Fibroblast of lung (primary cell): ENCODE results near the gene DRD2. TPM values are rescaled to one million over a fixed set of nuclear protein-coding genes. Genes with fewer than 3 reads are reported as not detected.

Experiments
- DNase-seq, 2 donors: peaks; one replicate each; pipeline versions ENCODE4 v3.0.0 to v3.0.0-alpha.2; 2010; ENCODE audit warnings: low read depth in 2 of 2
- H2AFZ ChIP-seq: 2 replicates; pipeline ENCODE4 v1.5.1; 2012; ENCODE audit warnings: low read length, control low read depth, inconsistent platforms
- H3K27ac ChIP-seq: 2 replicates; pipeline ENCODE4 v1.5.1; 2011; ENCODE audit warnings: low read length, control low read depth; ENCODE audit not compliant: insufficient read depth
- H3K27me3 ChIP-seq: 2 replicates; pipeline ENCODE4 v1.5.1; 2011; ENCODE audit warnings: mild to moderate bottlenecking, low read length; ENCODE audit not compliant: control insufficient read depth, insufficient read depth
- H3K36me3 ChIP-seq: 2 replicates; pipeline ENCODE4 v1.5.1; 2011; ENCODE audit warnings: low read length; ENCODE audit not compliant: control insufficient read depth, insufficient read depth
- H3K4me1 ChIP-seq: 2 replicates; pipeline ENCODE4 v1.5.1; 2011; ENCODE audit warnings: low read length; ENCODE audit not compliant: control insufficient read depth, insufficient read depth; ENCODE audit errors: extremely low read depth
- H3K4me2 ChIP-seq: 2 replicates; pipeline ENCODE4 v1.5.1; 2011; ENCODE audit warnings: low read length, control low read depth; ENCODE audit not compliant: insufficient read depth; ENCODE audit errors: extremely low read depth
- H3K4me3 ChIP-seq, 4 experiments: fragments of 200-600 bp in 1 of 4; sonication (generic) in 1 of 4; replicated peaks in 1 of 4; 2 replicates each; pipeline ENCODE4 v1.5.1; 2011 to 2016; ENCODE audit warnings: low read length in 4 of 4, low read depth in 3 of 4, mild to moderate bottlenecking in 3 of 4, control low read depth in 2 of 4, inconsistent platforms in 1 of 4, mixed read lengths in 1 of 4; ENCODE audit not compliant: insufficient read depth in 1 of 4; ENCODE audit errors: control extremely low read depth in 1 of 4
- H3K79me2 ChIP-seq: 2 replicates; pipeline ENCODE4 v1.5.1; 2012; ENCODE audit warnings: mild to moderate bottlenecking, low read length, inconsistent platforms; ENCODE audit not compliant: control insufficient read depth, insufficient read depth
- H3K9ac ChIP-seq: 2 replicates; pipeline ENCODE4 v1.5.1; 2011; ENCODE audit warnings: mild to moderate bottlenecking, low read length, control low read depth; ENCODE audit not compliant: insufficient read depth
- H3K9me3 ChIP-seq: 2 replicates; pipeline ENCODE4 v1.5.1; 2012; ENCODE audit warnings: low read depth, low read length; ENCODE audit not compliant: control insufficient read depth, insufficient read depth
- H4K20me1 ChIP-seq: 2 replicates; pipeline ENCODE4 v1.5.1; 2011; ENCODE audit warnings: low read length; ENCODE audit not compliant: control insufficient read depth, insufficient read depth; ENCODE audit errors: extremely low read depth
- CTCF ChIP-seq, 2 donors: IDR thresholded peaks in 1 of 2; conservative IDR thresholded peaks in 1 of 2; 1 replicate in 1 of 2; 2 replicates in 1 of 2; pipeline ENCODE4 v1.5.1; 2011 to 2012; ENCODE audit warnings: low read length in 2 of 2, control low read depth in 1 of 2, inconsistent platforms in 1 of 2, low read depth in 1 of 2, mild to moderate bottlenecking in 1 of 2
- EZH2 ChIP-seq: IDR thresholded peaks from 2 replicates; pipeline ENCODE4 v1.5.1; 2012; ENCODE audit warnings: low read length, control low read depth, mild to moderate bottlenecking; ENCODE audit errors: missing control alignments
- polyA plus RNA-seq, 2 donors: library from polyadenylated mRNA; depleted of rRNA in 1 of 2; stranded (reverse) in 1 of 2; unstranded in 1 of 2; fragments of >200 nt; gene quantifications; 2 replicates each; pipeline ENCODE4 v1.2.1, GENCODE V29; 2011 to 2012; ENCODE audit warnings: missing spikeins in 1 of 2
- total RNA-seq: library from RNA; depleted of rRNA; stranded (reverse); fragments of >200 nt; gene quantifications from 2 replicates; pipeline ENCODE4 v1.2.1, GENCODE V29; 2014

Gene DRD2
- total and polyA plus RNA-seq, 2 donors (not counting 1 experiment from before 2014, with no cell fraction given): not detected

GRCh38 chr11:113472471-113472870, 2.7 kb downstream of the DRD2 start:
- peaks cover 4% of the 10 kb centered on the region for H3K27me3 ChIP-seq
- H3K27ac ChIP-seq: no peak overlapping the region
- no peak overlapping the region for H2AFZ ChIP-seq
- no peaks in the 10 kb centered on the region for H3K4me1 ChIP-seq
- no peaks in the 10 kb centered on the region for H3K9me3 ChIP-seq
- H3K79me2 ChIP-seq: no peaks in the 10 kb centered on the region
- no peak overlapping the region for H3K4me3 ChIP-seq
- no peak overlapping the region for H3K4me2 ChIP-seq
- TF ChIP-seq EZH2 (no peak), CTCF (conservative IDR thresholded peaks at IDR 0.05 in 1 of 2, IDR thresholded peaks at IDR 0.05 in 1 of 2; ENCODE audit: low read depth in 1 of 2, low read length in 2 of 2) (no peak)
- no peak for DNase-seq
- no peaks in the 10 kb centered on the region for H3K36me3 ChIP-seq
- no peak overlapping the region for H3K9ac ChIP-seq
- no peaks in the 10 kb centered on the region for H4K20me1 ChIP-seq

- Histone ChIP-seq H3K4me1 (no peaks in the 10 kb centered on the region), H3K27ac (no peak overlapping the region), H3K4me2 (no peak overlapping the region), H3K9ac (no peak overlapping the region), H3K9me3 (no peaks in the 10 kb centered on the region), H4K20me1 (no peaks in the 10 kb centered on the region), H3K36me3 (no peaks in the 10 kb centered on the region), H3K27me3 (no peaks in the 10 kb centered on the region), H3K4me3 (no peak overlapping the region), H3K79me2 (no peaks in the 10 kb centered on the region), H2AFZ (no peak overlapping the region)
- TF ChIP-seq CTCF (conservative IDR thresholded peaks at IDR 0.05 in 1 of 2, IDR thresholded peaks at IDR 0.05 in 1 of 2; ENCODE audit: low read depth in 1 of 2, low read length in 2 of 2) (no peak), EZH2 (no peak)
- no peak for DNase-seq
Measured at GRCh38 chr11:113470233-113470632, 5.0 kb downstream of the DRD2 start.

DNA sequence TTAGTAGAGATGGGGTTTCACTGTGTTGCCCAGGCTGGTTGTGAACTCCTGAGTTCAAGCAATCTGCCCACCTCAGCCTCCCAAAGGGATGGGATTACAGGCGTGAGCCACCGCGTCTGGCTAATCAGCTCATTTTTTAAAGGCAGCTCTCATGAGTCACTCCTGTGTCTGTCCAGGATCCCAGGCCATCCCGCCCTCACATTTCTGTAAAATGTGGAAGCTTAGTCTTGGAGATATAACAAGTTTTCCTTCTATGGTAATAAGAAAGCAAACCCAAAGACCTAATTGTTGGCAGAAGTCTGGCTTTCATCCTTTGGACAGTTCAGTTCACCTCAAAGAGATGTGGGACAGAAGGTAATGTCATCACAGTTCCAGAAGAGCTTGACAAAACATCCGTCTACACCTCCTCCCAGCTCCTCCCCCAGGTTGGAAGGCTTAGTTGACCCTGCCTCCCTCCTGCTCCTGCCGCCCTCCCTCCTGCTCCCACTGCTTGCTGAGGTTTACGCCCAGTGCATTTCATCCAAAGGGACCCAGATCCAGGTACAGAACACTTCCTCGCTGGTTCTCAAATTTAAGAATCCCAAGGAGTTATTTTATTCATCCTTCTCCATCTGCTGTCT, 6.4 kb downstream of the DRD2 start:
- no peaks in the 10 kb centered on the region for H4K20me1 ChIP-seq
- H3K79me2 ChIP-seq: no peaks in the 10 kb centered on the region
- H3K27me3 ChIP-seq: no peaks in the 10 kb centered on the region
- H3K9ac ChIP-seq: no peak overlapping the region
- H2AFZ ChIP-seq: no peak overlapping the region
- no peaks in the 10 kb centered on the region for H3K4me1 ChIP-seq
- TF ChIP-seq CTCF (conservative IDR thresholded peaks at IDR 0.05 in 1 of 2, IDR thresholded peaks at IDR 0.05 in 1 of 2; ENCODE audit: low read depth in 1 of 2, low read length in 2 of 2): no peak
- TF ChIP-seq EZH2: no peak
- peak in 1 of 2 donors; percentile 36 for DNase-seq
- H3K9me3 ChIP-seq: no peaks in the 10 kb centered on the region
- H3K36me3 ChIP-seq: no peaks in the 10 kb centered on the region
- no peak overlapping the region for H3K4me3 ChIP-seq
- no peak overlapping the region for H3K27ac ChIP-seq
- H3K4me2 ChIP-seq: no peak overlapping the region
